GM15510 (cell line): ENCODE results near the gene HMGCLL1.

Source experiments
- POLR2A ChIP-seq: IDR thresholded peaks from 3 replicates; pipeline ENCODE4 v1.6.1; 2011; ENCODE audit warnings: borderline replicate concordance; ENCODE audit not compliant: insufficient read length; ENCODE audit errors: extremely low read depth

HMGCLL1 gene

DNA sequence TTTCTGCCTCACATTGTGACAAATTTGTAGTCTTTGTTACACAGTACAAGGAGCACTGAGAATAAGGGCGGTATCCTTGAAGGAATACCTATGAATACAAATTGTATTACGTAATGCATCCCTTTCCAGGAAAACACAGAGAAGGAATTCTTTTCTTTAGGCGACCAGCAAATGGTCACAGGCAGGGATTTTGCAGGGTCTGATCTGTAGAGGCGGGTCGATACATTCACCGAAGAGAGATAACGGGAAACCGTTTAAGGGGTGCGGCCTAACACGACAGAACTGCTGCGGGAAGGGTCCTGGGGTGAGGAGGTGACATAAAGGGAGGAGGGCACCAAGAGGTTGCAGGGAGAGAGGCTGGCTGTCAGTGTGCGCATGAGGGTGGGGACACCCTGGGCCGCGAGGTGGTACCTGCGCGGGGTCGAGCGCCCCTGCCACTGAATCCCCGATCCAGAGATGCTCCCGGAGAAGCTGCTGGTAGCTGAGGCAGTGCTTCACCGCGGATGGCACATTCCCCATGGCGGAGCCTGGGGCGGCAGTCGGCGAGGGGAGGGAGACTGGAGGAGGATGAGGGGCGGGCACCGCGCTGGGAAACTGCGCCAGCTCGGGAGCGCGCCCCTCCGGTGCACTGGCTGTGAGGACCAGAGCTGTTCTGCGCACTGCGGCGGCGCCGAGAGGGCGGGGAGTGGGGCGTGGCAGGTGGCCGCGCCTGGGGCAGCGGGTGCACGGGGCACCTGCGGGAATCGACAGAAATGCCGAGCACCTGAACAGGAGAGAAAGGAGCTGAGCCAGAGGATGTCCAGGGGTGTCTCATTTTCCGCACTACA is at the start of gene HMGCLL1:
TSS of gene HMGCLL1 (minus strand) at position 656 of the 827 bp plus-strand sequence. CDS start at position 519, 137 bp downstream.
- no peak for TF ChIP-seq POLR2A

DNA sequence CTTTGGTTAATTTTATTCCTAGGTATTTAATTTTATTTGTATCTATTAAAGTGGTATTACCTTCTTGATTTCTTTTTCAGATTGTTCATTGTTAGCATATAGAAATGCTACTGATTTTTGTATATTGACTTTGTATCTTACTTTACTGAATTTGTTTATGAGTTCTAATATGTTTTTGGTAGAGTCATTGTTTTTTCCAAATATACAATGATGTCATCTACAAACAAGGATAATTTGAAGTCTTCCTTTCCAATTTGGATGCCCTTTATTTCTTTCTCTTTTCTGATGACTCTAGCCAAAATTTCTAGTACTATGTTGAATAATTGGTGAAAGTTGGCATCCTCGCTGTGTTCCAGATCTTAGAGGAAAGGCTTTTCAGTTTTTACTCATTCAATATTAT is 43.0 kb upstream of the HMGCLL1 start:
- TF ChIP-seq POLR2A = no peak

DNA sequence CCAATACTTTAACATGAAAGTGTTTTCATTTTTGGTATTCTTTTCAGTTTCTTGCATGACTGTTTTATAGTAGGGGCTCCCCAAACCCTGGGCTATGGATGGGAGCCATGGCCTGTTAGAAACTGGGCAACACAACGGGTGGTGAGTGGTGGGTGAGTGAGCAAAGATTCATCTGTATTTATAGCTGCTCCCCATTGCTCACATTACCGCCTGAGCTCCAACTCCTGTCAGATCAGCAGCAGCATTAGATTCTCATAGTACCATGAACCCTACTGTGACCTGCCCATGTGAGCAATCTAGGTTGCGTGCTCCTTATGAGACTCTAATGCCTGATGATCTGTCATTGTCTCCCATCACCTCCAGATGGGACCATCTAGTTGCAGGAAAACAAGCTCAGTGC is 42.3 kb upstream of the HMGCLL1 start:
- TF ChIP-seq POLR2A = no peak

DNA sequence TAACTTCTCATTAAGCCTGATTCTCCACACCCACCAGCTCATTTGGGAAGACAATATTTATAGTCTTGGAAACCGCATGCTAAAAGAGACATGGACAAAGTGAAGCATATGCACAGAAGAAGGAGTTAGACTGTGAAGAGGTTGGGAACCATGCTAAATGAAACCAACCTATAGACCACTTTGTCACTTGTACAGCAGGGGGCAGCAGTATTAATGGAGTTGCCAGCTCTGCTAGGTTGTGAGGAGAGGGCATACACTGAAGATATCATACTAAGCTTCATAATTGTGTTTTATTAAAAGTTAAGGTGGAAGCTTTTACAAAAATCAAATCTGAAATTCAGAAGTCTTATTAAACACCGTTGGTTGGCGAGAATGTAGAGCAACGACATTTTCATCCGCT is 38.3 kb upstream of the HMGCLL1 start:
- no peak for TF ChIP-seq POLR2A

DNA sequence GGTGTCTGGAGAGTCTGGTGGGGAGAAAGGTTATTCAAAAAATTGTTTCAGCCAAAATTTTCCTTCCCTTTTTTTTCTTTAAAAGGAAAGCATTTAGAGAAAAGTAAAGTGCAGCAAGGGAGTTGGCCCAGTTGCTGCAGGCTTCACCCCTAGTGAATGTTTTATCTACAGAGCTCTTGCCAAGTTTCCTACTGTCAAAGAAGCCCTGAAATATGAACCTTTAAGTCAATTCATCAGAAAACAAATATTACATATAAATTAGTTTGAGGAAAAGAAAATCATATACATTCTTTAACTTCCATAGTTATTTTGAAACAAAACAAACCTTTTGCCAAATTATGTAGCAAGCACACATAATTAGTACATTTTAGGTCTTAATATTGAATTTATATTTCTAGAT is 25.0 kb upstream of the HMGCLL1 start:
- TF ChIP-seq POLR2A = no peak

DNA sequence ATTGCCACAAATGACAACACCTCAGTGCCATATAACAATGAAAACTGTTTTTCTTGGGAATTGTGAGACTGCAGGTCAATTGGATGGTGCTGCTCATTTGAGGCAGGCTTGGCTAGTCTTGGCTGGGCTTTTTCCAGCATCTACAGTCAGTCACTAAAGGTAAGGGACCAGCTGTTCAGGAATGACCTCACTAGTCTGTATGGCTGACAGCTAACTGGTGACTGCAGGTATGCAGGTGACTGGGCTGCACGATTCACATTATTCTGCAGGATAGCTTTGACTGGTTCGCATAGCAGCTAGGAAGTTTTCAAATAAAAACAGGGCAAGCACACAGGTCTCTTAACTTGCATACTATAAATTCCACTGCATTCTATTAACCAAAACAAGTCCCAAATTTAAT is 22.1 kb upstream of the HMGCLL1 start:
- no peak for TF ChIP-seq POLR2A

DNA sequence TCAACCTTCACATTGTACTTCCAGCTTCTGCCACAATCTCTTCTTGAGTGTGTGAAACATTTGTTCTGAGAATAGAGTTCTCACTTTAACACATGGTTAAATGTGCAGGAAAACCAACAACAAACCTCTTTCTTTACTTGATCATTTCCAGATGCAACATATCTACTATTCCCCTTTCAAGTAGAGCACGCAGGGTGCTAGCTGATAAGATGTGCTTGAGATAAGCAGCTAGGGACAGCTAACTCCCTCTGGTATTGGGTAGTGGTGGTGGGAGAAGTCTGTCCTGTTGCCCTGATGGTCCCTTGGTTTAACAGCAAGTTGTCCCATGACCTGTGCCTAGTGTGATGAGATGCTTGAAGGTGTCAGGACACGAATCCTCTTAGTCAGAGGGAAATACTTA is 15.4 kb upstream of the HMGCLL1 start:
- no peak for TF ChIP-seq POLR2A

DNA sequence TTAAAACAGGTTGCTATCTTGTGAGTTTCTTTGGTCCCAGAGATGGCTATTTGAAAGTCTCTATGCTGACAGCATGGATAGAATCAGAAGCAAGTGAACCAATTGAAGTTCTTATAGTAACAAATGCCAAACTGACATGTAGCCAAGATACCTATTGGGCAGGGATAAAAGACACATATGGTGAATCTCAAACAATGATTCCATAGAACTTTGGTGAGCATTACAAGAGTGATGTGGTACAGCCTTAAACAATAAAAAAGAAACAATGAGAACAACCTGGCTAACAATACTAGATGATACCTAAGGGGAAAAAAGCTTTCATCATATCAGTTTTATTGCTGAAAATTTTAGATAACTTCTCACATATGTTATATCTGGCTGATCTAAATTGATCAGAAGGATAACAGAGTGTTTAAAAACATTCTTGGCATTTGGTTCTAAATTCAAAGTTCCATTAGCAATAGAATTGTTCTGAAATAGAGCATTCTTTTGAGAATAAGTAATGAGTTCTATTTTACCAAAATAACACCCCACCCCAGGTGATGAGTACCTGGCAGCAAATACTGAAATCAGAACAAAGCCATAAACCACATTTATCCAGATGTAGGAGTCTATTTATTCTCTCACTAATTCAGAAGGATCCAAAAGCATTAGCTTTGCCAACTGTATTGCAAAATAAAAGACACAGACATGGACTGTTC is 5.8 kb upstream of the HMGCLL1 start:
- no peak for TF ChIP-seq POLR2A

GRCh38 chr6:55576811-55577210 is 2.2 kb downstream of the HMGCLL1 start:
- TF ChIP-seq POLR2A = no peak

DNA sequence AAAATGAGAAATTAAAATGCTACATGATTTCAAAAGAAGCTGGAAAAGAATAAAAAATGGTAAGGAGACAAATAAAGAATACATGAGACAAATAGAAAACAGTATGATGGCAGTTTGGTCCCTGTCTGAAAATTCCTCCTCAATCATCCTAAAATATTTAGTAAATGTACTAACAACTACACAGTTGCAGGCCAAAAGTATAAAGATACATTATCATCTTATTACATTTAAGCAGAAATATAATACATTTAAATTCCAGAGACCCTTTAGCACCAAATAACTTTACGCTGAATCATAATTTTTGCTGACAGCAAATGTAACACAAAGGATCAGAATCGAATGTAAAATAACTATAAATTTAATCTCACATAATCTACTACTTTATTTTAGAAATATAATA is 4.4 kb downstream of the HMGCLL1 start:
- TF ChIP-seq POLR2A = no peak

GRCh38 chr6:55569638-55570037 is 9.4 kb downstream of the HMGCLL1 start:
- TF ChIP-seq POLR2A = no peak

- TF ChIP-seq POLR2A = no peak
These were observed 10.1 kb downstream of the HMGCLL1 start for GRCh38 chr6:55568808-55569439.

- TF ChIP-seq POLR2A = no peak
These were observed 11.4 kb downstream of the HMGCLL1 start for GRCh38 chr6:55567558-55567957.

DNA sequence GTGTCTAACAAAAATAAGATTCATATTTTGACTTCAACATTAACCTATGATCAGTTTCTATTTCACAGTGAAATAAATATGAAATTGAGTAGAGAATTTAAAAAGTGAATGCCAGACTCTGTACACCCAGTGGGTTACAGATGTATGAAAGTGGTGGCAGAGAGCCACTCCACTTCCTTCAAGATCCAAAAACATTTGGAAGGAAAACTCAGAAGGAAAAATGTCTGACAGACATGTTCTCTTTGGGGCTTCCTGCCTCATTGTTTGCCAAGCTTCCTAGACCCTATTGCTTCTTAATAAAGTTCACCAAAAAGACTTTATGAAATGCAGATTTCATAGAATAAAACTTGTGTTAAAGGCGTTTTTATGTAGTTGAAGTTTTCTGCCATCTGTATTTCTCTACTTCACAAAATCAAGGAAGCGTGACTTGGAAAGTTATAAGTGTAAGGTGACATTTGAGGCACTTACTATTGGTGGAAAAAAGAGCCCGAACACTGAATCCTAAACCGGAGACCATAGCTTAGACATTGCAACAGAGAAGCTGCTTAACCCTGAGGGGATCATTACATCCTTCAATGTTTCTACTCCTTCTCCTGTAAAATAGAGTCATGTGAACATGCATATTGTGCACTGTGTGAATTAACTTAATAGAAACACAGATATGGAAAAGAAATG is 12.8 kb downstream of the HMGCLL1 start:
- no peak for TF ChIP-seq POLR2A

DNA sequence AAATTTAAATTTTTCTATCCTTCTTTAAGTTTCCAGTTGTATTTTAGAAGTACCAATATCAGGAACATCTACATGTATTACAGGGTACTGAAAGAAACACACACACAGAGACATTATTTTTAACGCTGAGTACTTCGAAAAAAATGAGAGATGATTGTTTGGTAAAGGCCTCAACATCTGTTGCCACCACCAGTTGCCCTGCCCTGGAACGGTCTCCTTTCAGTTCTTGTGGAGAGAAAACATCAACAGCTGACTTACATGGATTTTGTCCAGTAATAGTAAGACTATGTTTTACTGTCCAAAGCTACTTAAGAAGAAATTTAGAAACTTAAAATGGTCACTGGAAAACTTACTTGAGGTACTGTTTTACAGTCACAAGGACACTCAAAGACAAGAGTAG is 16.7 kb downstream of the HMGCLL1 start:
- TF ChIP-seq POLR2A = no peak
